ENCODE data around the gene ZC3H10. TPM values are rescaled to one million over a fixed set of nuclear protein-coding genes. Genes with fewer than 3 reads are reported as not detected.

Gene ZC3H10
- total RNA-seq, 1 donor from 2014 or later, result 4.9 TPM

GRCh38 chr12:56160894-56161689, 43.0 kb downstream of the ZC3H10 start:
- intact Hi-C loops (cut with micrococcal nuclease), result no loop called here
- Histone ChIP-seq H3K4me3 (peak overlapping the region; percentile 75), H3K9me3 (replicated peaks) (no peaks in the 10 kb centered on the region), H3K36me3 (peaks cover 68% of the 10 kb centered on the region), H3K27me3 (ENCODE audit: low read depth) (no peaks in the 10 kb centered on the region), H3K27ac (replicated peaks) (peak overlapping the region; percentile 96), H3K4me1 (peaks cover 62% of the 10 kb centered on the region)
- TF ChIP-seq CTCF (IDR thresholded peaks at IDR 0.05; ENCODE audit: borderline replicate concordance), result no peak
- no peak for DNase-seq

GRCh38 chr12:56161690-56162351, 43.8 kb downstream of the ZC3H10 start:
- peak overlapping the region; percentile 96 for H3K27ac ChIP-seq (replicated peaks)
- no peaks in the 10 kb centered on the region for H3K27me3 ChIP-seq (ENCODE audit: low read depth)
- peaks cover 58% of the 10 kb centered on the region for H3K4me1 ChIP-seq
- peak overlapping the region; percentile 75 for H3K4me3 ChIP-seq
- DNase-seq, result no peak
- no peaks in the 10 kb centered on the region for H3K9me3 ChIP-seq (replicated peaks)
- no peak for TF ChIP-seq CTCF (IDR thresholded peaks at IDR 0.05; ENCODE audit: borderline replicate concordance)
- H3K36me3 ChIP-seq, result peaks cover 75% of the 10 kb centered on the region
- intact Hi-C loops (cut with micrococcal nuclease), result no loop called here

- intact Hi-C loops (cut with micrococcal nuclease), result no loop called here
- Histone ChIP-seq H3K27me3 (ENCODE audit: low read depth) (no peaks in the 10 kb centered on the region), H3K4me3 (no peak overlapping the region), H3K27ac (replicated peaks) (peak overlapping the region; percentile 96), H3K4me1 (peaks cover 50% of the 10 kb centered on the region), H3K36me3 (peaks cover 84% of the 10 kb centered on the region), H3K9me3 (replicated peaks) (no peaks in the 10 kb centered on the region)
- TF ChIP-seq CTCF (IDR thresholded peaks at IDR 0.05; ENCODE audit: borderline replicate concordance), result no peak
- no peak for DNase-seq
Measured at GRCh38 chr12:56162468-56163290, 44.6 kb downstream of the ZC3H10 start.

GRCh38 chr12:56163533-56164344, 45.7 kb downstream of the ZC3H10 start:
- no peak overlapping the region for H3K4me3 ChIP-seq
- peak overlapping the region; percentile 96 for H3K27ac ChIP-seq (replicated peaks)
- intact Hi-C loops (cut with micrococcal nuclease), result no loop called here
- no peaks in the 10 kb centered on the region for H3K9me3 ChIP-seq (replicated peaks)
- no peak for DNase-seq
- no peak for TF ChIP-seq CTCF (IDR thresholded peaks at IDR 0.05; ENCODE audit: borderline replicate concordance)
- H3K4me1 ChIP-seq, result peaks cover 46% of the 10 kb centered on the region
- H3K27me3 ChIP-seq (ENCODE audit: low read depth), result no peaks in the 10 kb centered on the region
- H3K36me3 ChIP-seq, result peaks cover 93% of the 10 kb centered on the region

- Histone ChIP-seq H3K4me1 (peaks cover 42% of the 10 kb centered on the region), H3K36me3 (peaks cover 98% of the 10 kb centered on the region), H3K9me3 (replicated peaks) (no peaks in the 10 kb centered on the region), H3K27me3 (ENCODE audit: low read depth) (no peaks in the 10 kb centered on the region), H3K4me3 (no peak overlapping the region), H3K27ac (replicated peaks) (no peak overlapping the region)
- no peak for TF ChIP-seq CTCF (IDR thresholded peaks at IDR 0.05; ENCODE audit: borderline replicate concordance)
- intact Hi-C loops (cut with micrococcal nuclease), result no loop called here
- no peak for DNase-seq
Measured at GRCh38 chr12:56164345-56164729, 46.3 kb downstream of the ZC3H10 start.

Measured in left ventricle myocardium inferior (tissue), 1 donor.